Liver (tissue), 9 donors: Measurements from ENCODE around the gene COL8A1. TPM values are rescaled to one million over a fixed set of nuclear protein-coding genes. Genes with fewer than 3 reads are reported as not detected.

Experiments
- DNase-seq: peaks from one replicate; pipeline ENCODE4 v3.0.0-alpha.2; 2017; ENCODE audit warnings: low spot score
- H3K27ac ChIP-seq, 2 donors: one replicate each; pipeline ENCODE4 v1.7.0; 2013; ENCODE audit warnings: inconsistent platforms in 2 of 2, low read length in 2 of 2, control low read depth in 1 of 2, low read depth in 1 of 2, mild to moderate bottlenecking in 1 of 2
- H3K27me3 ChIP-seq, 4 donors: one replicate each; pipeline versions ENCODE4 v1.6.1 to v1.7.0; 2013; ENCODE audit warnings: low read length in 3 of 4, inconsistent platforms in 1 of 4, mild to moderate bottlenecking in 1 of 4, moderate library complexity in 1 of 4; ENCODE audit not compliant: control insufficient read depth in 4 of 4, insufficient read depth in 4 of 4
- H3K36me3 ChIP-seq, 4 donors: one replicate each; pipeline versions ENCODE4 v1.6.1 to v1.7.0; 2013; ENCODE audit warnings: low read length in 3 of 4, mild to moderate bottlenecking in 3 of 4, low read depth in 1 of 4, moderate library complexity in 1 of 4; ENCODE audit not compliant: control insufficient read depth in 4 of 4, insufficient read depth in 3 of 4
- H3K4me1 ChIP-seq, 4 donors: one replicate each; pipeline versions ENCODE4 v1.6.1 to v1.7.0; 2013; ENCODE audit warnings: low read length in 3 of 4, mild to moderate bottlenecking in 3 of 4, moderate library complexity in 1 of 4; ENCODE audit not compliant: control insufficient read depth in 4 of 4, insufficient read depth in 4 of 4
- H3K4me3 ChIP-seq, 3 donors: one replicate each; pipeline versions ENCODE4 v1.6.1 to v1.7.0; 2013; ENCODE audit warnings: low read length in 3 of 3, control low read depth in 1 of 3, low read depth in 1 of 3, mild to moderate bottlenecking in 1 of 3
- H3K9ac ChIP-seq, 2 donors: one replicate each; pipeline ENCODE4 v1.7.0; 2013; ENCODE audit warnings: low read length in 2 of 2, mild to moderate bottlenecking in 2 of 2, moderate library complexity in 2 of 2, control low read depth in 1 of 2, low read depth in 1 of 2
- H3K9me3 ChIP-seq, 4 donors: one replicate each; pipeline versions ENCODE4 v1.6.1 to v1.7.0; 2013; ENCODE audit warnings: low read length in 3 of 4; ENCODE audit not compliant: control insufficient read depth in 4 of 4
- ATF3 ChIP-seq: IDR thresholded peaks from 2 replicates; pipeline ENCODE4 v1.6.1; 2016; ENCODE audit warnings: antibody characterized with exemption
- CTCF ChIP-seq: fragments of 150-350 bp; IDR thresholded peaks from 2 replicates; pipeline ENCODE4 v1.5.1; 2017; ENCODE audit warnings: improper control_type of control experiment, low read depth, low read length; ENCODE audit not compliant: missing input control
- FOXA2 ChIP-seq: IDR thresholded peaks from 2 replicates; pipeline ENCODE4 v1.6.1; 2016; ENCODE audit warnings: antibody characterized with exemption
- HNF4A ChIP-seq, 2 donors: conservative IDR thresholded peaks; 2 replicates each; pipeline ENCODE4 v1.6.1; 2016; ENCODE audit warnings: antibody characterized with exemption in 2 of 2, mild to moderate bottlenecking in 2 of 2
- HNF4G ChIP-seq: IDR thresholded peaks from 2 replicates; pipeline ENCODE4 v1.6.1; 2016; ENCODE audit warnings: antibody characterized with exemption
- JUND ChIP-seq, 2 donors: IDR thresholded peaks; 2 replicates each; pipeline ENCODE4 v1.6.1; 2016; ENCODE audit warnings: antibody characterized with exemption in 2 of 2
- NR2F2 ChIP-seq: IDR thresholded peaks from 2 replicates; pipeline ENCODE4 v1.6.1; 2016; ENCODE audit warnings: antibody characterized with exemption
- RAD21 ChIP-seq, 2 donors: IDR thresholded peaks; 2 replicates each; pipeline ENCODE4 v1.6.1; 2016; ENCODE audit warnings: antibody characterized with exemption in 2 of 2, mild to moderate bottlenecking in 2 of 2
- REST ChIP-seq: IDR thresholded peaks from 2 replicates; pipeline ENCODE4 v1.6.1; 2016; ENCODE audit warnings: antibody characterized with exemption, mild to moderate bottlenecking
- RXRA ChIP-seq, 2 donors: IDR thresholded peaks; 2 replicates each; pipeline ENCODE4 v1.6.1; 2017 to 2018; ENCODE audit warnings: antibody characterized with exemption in 2 of 2, mild to moderate bottlenecking in 1 of 2
- YY1 ChIP-seq: IDR thresholded peaks from 2 replicates; pipeline ENCODE4 v1.6.1; 2016; ENCODE audit warnings: antibody characterized with exemption, mild to moderate bottlenecking
- ZBTB33 ChIP-seq: IDR thresholded peaks from 2 replicates; pipeline ENCODE4 v1.6.1; 2016; ENCODE audit warnings: antibody characterized with exemption
- WGBS: extraction: QIAGEN DNeasy Blood & Tissue Kit; methylation state at CpG from one replicate; pipeline ENCODE4 v1.1.7; 2013; 5-methylcytosine and 5-hydroxymethylcytosine counted together
- polyA plus RNA-seq, 2 donors: library from polyadenylated mRNA; stranded (reverse) in 1 of 2; unstranded in 1 of 2; fragments of 200-250 nt in 1 of 2; fragments of >200 nt in 1 of 2; fragmentation: Nextera tagmentation in 1 of 2; extraction: Ambion mirVana in 1 of 2; gene quantifications; one replicate each; pipeline versions ENCODE4 v1.2.1 to v1.2.3, GENCODE V29; 2013 to 2015
- total RNA-seq, 2 donors: library from RNA; depleted of rRNA; stranded (reverse); fragments of >200 nt; gene quantifications; one replicate each; pipeline ENCODE4 v1.2.3, GENCODE V29; 2014
- donor health status: healthy.
- donor health status: healthy.
- donor health status: healthy.
- donor health status: healthy.
- donor health status: healthy.

Gene COL8A1
- total and polyA plus RNA-seq, 4 donors, result 0.14 to 2.2 (median 1.0) TPM

GRCh38 chr3:99751649-99752048 is 113.3 kb downstream of the COL8A1 start (continued):
- no peak for TF ChIP-seq CTCF
- TF ChIP-seq REST, result no peak

GRCh38 chr3:99753268-99753975 is 115.0 kb downstream of the COL8A1 start:
- no peak for DNase-seq
- 2% methylated on average over 3 of the region's 3 CpGs for WGBS
- H3K4me1 ChIP-seq, result no peaks in the 10 kb centered on the region
- no peaks in the 10 kb centered on the region for H3K9me3 ChIP-seq
- TF ChIP-seq HNF4G, result no peak
- TF ChIP-seq RAD21 (IDR thresholded peaks at IDR 0.05), result peak; percentile 84 to 87
- peak; percentile 69 for TF ChIP-seq CTCF
- no peak overlapping the region for H3K27ac ChIP-seq
- no peaks in the 10 kb centered on the region for H3K36me3 ChIP-seq
- no peak overlapping the region for H3K4me3 ChIP-seq
- peaks cover 0 to 4% (median 0%) of the 10 kb centered on the region in 4 donors for H3K27me3 ChIP-seq
- no peak overlapping the region for H3K9ac ChIP-seq

- no peak overlapping the region for H3K27ac ChIP-seq
- 87% methylated on average over 6 of the region's 6 CpGs for WGBS
- no peak overlapping the region for H3K4me3 ChIP-seq
- no peak for DNase-seq
- no peaks in the 10 kb centered on the region for H3K36me3 ChIP-seq
- no peak for TF ChIP-seq JUND (IDR thresholded peaks at IDR 0.05)
- TF ChIP-seq RXRA (IDR thresholded peaks at IDR 0.05), result no peak
- no peak for TF ChIP-seq ZBTB33
- TF ChIP-seq FOXA2, result no peak
- TF ChIP-seq ATF3, result no peak
- no peak for TF ChIP-seq HNF4A (conservative IDR thresholded peaks at IDR 0.05)
- TF ChIP-seq YY1, result no peak
- no peak for TF ChIP-seq NR2F2
- TF ChIP-seq RAD21 (IDR thresholded peaks at IDR 0.05), result no peak
- no peak for TF ChIP-seq REST
- peaks cover 0 to 4% (median 0%) of the 10 kb centered on the region in 4 donors for H3K27me3 ChIP-seq
- no peak overlapping the region for H3K9ac ChIP-seq
- H3K9me3 ChIP-seq, result no peaks in the 10 kb centered on the region
- no peaks in the 10 kb centered on the region for H3K4me1 ChIP-seq
Measured at GRCh38 chr3:99755831-99756230, 117.4 kb downstream of the COL8A1 start.
